Measurements from ENCODE around the gene MPHOSPH9.

Gene MPHOSPH9

GRCh38 chr12:123232807-123233504 lies at the start of gene MPHOSPH9, which contains the start of gene MTRFR:
MPHOSPH9 (minus strand) TSS chr12:123233141; CDS start chr12:123230364, 2,777 bp downstream.
MTRFR (plus strand) TSS chr12:123233436; CDS start chr12:123253675, 20,239 bp downstream.
- DNase-seq, result peak; percentile 100

DNA sequence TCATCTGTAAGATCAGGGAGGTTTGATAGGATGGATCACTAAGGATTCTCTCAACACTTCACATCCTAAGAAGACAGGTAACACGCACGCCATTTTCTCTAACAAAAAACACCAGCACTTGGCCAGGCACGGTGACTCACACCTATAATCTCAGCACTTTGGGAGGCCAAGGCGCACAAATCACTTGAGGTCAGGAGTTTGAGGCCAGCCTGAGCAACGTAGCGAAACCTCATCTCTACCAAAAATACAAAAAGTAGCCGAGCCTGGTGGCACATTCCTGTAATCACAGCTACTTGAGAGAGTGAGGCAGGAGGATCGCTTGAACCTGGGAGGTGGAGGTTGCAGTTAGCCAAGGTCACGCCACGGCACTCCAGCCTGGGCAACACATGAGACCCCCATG lies 49.2 kb upstream of the MPHOSPH9 start:
- DNase-seq, result no peak

DNA sequence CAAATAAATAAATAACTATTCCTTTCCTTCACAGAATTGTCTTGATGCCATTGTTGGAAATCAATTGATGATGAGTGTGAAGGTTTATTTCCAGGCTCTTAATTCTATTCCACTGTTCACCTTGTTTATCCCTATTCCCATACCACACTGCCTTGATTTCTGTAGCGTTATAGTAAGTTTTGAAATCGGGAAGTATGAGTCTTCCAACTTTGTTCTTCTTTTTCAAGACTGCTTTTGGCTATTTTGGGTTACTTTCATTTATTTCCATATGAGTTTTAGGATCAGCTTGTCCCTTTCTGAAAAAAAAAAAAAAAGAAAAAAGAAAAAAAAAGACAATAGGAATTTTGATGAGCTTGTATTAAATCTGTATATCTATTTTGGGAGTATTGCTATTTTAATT lies 48.0 kb upstream of the MPHOSPH9 start:
- no peak for DNase-seq

GRCh38 chr12:123278101-123278627 lies 45.2 kb upstream of the MPHOSPH9 start:
- DNase-seq, result no peak

DNA sequence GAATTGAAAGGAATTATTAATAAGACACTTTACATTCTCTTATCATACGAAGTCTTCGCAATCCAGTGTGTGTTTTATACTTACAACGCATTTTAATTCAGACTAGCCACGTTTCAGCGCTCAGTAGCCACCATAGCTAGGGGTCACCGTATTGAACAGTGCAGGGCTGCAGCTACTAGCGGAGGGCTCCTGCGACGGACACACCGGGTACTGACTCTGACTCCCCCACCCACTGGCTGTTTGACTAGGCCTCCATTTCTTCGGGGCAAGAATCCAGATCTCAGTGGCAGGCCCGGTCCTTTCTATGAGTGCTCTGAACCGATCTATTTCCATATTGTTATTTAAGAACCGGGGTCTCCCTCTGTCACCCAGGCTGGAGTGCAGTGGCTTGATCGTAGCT lies 40.2 kb upstream of the MPHOSPH9 start:
- no peak for DNase-seq

DNA sequence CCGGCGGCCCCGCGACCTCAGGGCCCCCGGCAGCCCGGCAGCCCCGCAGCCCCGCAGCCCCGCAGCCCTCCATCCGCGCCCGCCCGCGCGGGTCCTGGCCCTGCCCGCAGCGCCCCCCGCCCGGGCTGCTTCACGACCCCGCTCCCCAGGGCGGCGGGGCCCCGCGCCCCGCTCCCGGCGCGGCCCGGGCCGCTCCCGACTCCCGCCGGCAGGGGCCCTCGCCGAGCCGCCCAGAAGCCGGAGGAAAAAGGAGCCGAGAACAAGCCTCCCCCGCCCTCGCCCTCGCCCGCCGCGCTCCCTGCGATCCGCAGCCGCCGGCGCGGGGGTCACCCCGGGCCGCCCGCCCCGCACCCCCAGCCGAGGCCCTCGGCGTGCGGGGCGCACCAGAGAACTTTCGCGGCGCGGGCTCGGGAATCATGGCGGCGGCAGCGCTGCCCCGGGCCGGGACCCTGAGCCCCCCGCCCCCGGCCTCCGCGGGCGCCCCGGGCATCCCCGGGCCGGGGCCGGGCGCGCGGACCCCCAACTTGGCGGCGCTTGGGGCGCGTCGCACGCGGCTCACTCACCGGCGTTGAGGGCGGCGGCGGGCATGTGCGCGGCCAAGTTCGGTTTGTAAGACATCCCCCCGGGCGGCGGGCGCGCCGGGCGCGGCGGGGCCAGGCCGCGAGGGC lies 38.2 kb upstream of the MPHOSPH9 start:
- DNase-seq, result peak; percentile 61

GRCh38 chr12:123270214-123271000 lies 37.5 kb upstream of the MPHOSPH9 start:
- DNase-seq, result peak; percentile 40

DNA sequence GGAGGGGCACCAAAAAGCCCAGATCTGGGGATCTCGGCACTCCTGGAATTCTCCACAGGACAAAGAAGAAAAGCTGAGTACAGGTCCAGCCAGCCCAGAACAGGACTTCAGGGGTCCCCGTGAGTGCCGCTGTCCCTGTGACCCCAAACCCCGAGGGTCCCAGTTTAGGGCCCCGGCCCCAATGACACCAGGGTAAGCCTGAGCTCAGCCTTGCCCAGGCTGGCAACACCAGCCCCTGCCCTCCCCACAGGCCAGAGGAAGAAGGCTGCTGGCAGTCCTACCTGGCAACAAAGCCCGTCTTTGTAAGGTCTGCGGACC lies 36.9 kb upstream of the MPHOSPH9 start:
- no peak for DNase-seq

- DNase-seq, result peak; percentile 70
These were observed 36.5 kb upstream of the MPHOSPH9 start for GRCh38 chr12:123269395-123269892.

DNA sequence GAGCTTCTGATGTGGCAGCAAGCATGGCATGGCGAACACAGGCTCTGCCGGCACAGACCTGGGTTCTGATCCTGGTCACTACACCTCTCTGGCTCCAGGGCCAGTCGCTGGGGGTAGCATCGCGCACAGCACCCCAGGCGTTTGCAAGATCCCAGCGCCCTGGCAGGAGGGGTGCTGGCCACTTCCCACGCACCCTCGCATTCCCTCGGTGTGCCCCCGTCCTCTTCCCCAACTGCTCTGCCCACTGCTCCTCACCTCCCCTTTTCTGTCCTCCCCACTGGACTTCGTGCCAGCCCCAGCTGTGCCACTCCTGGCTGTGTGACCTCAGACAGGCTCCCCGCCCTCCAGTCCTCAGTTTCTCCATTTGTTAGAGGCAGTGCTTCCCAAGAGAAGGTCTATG lies 35.9 kb upstream of the MPHOSPH9 start:
- no peak for DNase-seq

DNA sequence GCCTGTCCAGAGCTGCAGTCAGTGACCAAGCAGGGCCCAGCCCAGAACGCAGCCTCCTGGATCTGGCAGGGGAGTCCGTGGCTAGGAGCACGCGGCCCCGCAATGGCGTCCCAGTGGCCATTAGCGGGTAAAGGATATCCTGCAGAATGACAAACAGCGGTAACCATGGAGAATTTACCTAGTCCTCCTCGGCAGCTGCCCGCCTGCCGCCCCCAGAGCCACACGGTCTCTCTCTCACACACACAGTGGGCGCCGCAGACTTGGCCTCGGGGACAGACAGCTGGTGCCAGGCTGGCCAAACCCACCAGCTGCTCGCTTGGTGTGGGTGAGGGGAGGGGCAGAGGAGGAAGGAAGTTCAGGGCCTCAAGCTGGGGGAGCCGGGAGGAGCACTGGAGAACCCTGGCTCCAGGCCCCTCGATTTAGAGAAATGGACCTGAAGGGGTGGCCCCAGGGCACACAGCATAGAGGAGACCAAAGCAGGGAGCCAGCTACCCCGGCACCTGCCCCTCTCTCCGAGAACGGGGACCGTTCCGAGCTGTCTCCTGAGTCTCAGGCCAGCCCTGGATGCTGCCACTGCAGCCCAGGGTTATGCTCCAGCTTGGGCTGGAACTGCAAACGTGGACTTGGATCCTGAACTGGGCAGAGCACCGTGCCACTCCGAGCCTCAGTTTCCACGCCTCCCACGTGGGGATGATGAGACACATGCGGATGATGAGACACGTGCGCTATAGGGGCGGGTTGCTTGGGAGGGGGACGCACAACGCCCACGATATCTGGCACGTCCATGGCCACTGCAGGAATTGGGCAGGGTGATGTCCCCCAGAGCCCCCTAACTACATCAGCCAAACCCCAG lies 35.3 kb upstream of the MPHOSPH9 start:
- DNase-seq, result no peak

DNA sequence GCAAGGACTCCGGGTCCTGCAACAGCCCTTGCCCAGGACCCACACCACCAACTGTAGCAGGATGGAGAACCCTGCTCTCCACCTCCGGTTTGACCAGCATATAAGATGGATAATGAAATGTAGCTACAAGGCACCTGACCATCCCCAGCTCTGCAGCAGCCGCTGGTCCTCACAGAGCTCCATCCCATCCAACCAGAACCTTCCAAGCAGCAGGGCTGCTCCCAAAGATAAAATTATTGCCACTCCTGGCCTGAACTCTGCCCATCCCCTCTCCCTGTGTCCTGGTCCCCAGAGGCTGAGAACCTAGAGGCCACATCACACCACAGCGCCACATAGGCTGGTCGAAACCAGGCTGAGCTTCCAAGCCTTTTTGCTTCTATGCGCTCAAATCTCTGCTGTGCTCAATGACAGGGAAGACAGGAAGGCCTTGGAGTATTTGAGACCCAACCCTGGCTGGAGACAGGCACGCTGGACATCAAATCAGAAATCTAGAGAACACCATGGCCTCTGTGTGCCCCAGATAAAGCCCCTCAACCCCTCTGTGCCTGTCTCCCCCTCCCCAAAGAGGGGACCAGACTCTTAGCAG lies 34.5 kb upstream of the MPHOSPH9 start:
- DNase-seq, result no peak

DNA sequence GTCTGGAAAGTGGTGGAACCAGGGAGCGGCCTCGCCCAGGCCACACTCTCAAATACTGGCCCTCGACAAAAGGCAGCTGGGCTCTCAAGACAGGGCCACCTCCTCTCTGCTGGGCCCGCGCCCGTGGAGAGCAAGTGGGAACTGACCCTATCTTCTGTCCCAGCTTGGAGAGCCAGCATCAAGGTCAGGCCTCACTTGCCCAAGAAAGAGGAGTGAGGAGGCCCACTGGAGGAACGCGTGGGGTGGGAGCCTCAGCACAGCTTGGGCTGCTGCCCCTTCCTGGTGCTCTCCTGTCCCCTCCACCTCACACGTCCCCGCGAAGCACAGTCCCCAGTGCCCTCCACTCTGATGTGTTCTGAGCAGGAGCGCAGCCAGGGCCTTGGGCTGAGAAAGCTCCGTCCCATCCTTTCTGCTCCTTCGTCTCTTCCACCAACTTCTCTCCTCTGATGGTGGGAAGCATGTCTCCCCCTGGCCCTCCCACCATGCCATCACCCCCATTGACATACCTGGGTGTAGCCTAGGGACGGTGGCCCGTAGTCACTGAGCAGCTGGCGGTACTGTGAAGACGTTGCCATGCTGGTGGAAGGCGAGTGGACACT lies 33.8 kb upstream of the MPHOSPH9 start:
- DNase-seq, result no peak

- no peak for DNase-seq
These were observed 33.1 kb upstream of the MPHOSPH9 start for GRCh38 chr12:123265851-123266678.

DNA sequence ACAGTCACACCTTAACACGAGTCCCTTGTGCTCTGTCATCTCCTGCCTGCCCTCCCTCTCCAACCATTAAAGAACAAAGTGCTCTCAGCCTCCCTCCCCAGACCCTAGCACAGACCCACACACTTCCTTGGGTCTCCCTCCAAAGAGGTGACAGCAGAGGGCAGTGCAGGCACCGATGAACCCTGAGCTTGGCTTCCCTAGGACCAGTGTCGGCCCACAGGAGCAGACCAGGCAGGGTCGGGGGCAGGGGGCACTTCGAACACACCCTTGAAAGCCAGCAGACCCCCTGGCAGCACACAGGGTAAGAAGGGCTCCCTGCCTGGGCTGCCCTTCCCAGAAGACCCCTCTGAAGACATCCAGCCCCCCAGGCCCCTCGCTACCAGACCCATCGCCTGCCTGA lies 31.7 kb upstream of the MPHOSPH9 start:
- DNase-seq, result no peak

- no peak for DNase-seq
These were observed 30.4 kb upstream of the MPHOSPH9 start for GRCh38 chr12:123263196-123263817.

DNA sequence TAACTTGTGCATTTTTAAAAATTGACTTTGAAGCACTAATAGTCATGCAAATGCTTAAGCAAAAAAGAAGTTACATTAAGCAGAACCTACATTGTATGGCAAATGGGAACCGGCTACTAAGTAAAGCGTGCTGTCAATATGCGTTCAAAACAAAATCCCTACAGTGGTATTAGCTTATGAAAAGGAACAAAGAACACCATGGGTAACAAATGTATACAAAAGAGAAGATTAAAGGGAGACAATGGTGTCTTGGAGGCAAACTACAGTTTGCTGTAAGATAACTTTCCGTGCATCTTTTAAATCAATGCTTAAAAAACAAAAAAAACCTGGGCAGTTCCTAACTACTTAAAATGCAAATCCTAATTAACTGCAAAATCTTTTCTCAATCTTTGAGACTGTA lies 28.3 kb upstream of the MPHOSPH9 start:
- DNase-seq, result no peak

DNA sequence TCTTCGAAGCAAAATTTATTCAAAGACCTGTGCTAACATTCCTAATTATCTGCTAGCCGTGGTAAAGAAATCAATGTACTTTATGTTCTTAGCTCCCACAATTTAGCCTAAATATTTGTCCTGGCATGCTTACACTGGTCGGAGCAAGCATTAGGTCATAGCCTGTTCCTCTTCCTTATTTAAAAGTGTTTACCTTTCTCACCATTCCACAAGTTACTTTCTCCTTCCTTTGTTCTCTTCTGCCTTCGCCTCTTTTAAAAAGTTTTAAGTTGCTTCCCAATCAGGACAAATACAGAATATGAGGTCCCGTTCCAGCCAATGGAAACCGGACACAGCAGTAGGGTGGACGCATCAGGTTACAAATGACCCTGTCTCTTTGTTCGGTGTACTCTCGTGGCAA lies 27.1 kb upstream of the MPHOSPH9 start:
- DNase-seq, result no peak

DNA sequence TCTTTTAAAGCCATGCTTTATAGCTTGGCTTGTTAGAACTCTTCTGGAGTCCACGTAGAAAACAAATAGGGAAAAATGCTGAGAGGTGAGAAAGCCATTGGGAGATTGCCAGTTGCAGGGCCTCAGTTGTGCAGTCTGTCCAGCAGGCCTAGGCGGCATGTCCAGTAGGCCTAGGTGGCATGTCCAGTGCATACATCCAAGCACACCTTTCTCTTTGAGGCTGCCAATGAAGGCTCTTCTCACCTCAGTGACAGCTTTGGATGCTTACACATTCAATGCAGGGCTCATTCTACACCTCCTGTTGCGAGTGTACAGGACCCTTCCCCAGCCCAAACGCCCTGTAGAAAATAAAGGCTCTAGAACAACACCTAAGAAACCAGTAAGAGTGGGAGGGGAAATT lies 25.7 kb upstream of the MPHOSPH9 start:
- DNase-seq, result no peak

GRCh38 chr12:123254853-123255446 lies 22.0 kb upstream of the MPHOSPH9 start:
- DNase-seq, result no peak
